ENCODE results near the gene PACS1. TPM values are rescaled to one million over a fixed set of nuclear protein-coding genes. Genes with fewer than 3 reads are reported as not detected.

PACS1 gene
- total and polyA plus RNA-seq, 7 experiments from 2014 or later, result 48.0 to 314 (median 210) TPM

- peak overlapping the region in 8 of 9 donors; percentile 4 to 90 (median 80) for H3K27ac Mint-ChIP-seq
- Histone ChIP-seq H3K9me3 (ENCODE audit: control insufficient read depth in 2 of 3, low read length in 3 of 3) (no peaks in the 10 kb centered on the region), H3K4me1 (ENCODE audit: control insufficient read depth in 2 of 2, insufficient read depth in 2 of 2, low read length in 2 of 2) (peaks cover 55 to 77% of the 10 kb centered on the region in 2 donors), H3K36me3 (ENCODE audit: control insufficient read depth in 2 of 3, insufficient read depth in 3 of 3, low read length in 3 of 3) (no peaks in the 10 kb centered on the region), H3K4me3 (ENCODE audit: low read length) (no peak overlapping the region), H3K27me3 (ENCODE audit: control insufficient read depth in 2 of 2, insufficient read depth in 2 of 2, low read length in 2 of 2) (no peaks in the 10 kb centered on the region), H3K27ac (ENCODE audit: low read depth, low read length) (peak overlapping the region; percentile 32)
- CTCF ChIA-PET, result interaction anchor here (0.8 to 3.2 kb wide), 8 partner anchors 13 to 267 kb away, joined by 3 to 13 read pairs (median 3); no protein-coding TSS in a partner anchor
- POLR2A ChIA-PET, result interaction anchor here (0.7 to 5.6 kb wide), 13 partner anchors 10 to 74 kb away, joined by 3 to 77 read pairs (median 3); partner anchors contain the start of genes PACS1 and SF3B2
- H3K27me3 Mint-ChIP-seq, result no peaks in the 10 kb centered on the region
- H3K36me3 Mint-ChIP-seq, result peaks cover 0 to 14% (median 3%) of the 10 kb centered on the region in 5 donors
- ATAC-seq, result no peak
- H3K4me3 Mint-ChIP-seq, result peak overlapping the region in 8 of 10 donors; percentile 51 to 81 (median 62)
- H3K4me1 Mint-ChIP-seq, result peaks cover 61 to 94% (median 86%) of the 10 kb centered on the region in 7 donors
- intact Hi-C loops (cut with micrococcal nuclease), result no loop called here
- no peaks in the 10 kb centered on the region for H3K9me3 Mint-ChIP-seq
- no peak for DNase-seq
Observed at GRCh38 chr11:66118847-66119246, 48.8 kb downstream of the PACS1 start.

DNA sequence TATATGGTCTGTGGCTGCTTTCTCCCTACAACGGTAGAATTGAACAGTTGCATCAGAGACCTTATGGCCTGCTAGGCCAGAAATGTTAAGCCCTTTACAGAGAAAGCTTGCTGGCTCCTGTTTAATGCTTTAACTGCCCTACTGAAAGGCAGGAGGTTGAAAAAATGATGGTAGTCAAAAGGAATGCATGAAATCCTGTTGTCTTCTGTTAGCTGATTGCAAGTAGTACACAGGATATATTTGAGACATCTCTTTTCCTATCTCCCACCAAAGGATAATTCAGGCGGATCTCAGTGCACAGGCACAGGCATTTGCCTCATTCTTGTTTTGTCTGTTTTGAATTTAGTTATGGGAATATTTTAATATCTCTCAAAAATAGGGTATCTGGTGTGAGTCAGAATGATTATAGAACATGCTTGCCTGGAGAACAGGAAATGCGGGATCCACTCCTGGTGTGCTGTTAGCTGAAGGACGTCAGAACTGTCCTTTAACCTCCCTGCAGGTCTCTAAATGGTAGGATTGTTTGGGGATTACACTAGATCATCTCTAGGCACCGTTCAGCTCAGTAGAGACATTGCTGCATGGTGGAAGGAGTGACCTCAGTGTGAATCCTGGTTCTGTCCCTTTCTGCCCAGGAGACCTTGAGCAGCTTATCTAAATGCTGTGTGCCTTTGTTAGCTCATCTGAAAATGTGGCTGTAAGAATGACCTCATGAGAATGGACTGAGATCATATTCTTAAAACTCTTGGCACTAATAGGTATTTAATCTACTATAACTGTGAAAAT, 49.5 kb downstream of the PACS1 start:
- peak overlapping the region; percentile 32 for H3K27ac ChIP-seq (ENCODE audit: low read depth, low read length)
- intact Hi-C loops (cut with micrococcal nuclease), result no loop called here
- H3K36me3 Mint-ChIP-seq, result peaks cover 0 to 14% (median 5%) of the 10 kb centered on the region in 5 donors
- H3K4me3 Mint-ChIP-seq, result peak overlapping the region in 7 of 10 donors; percentile 10 to 81 (median 60)
- ChIA-PET POLR2A (interaction anchor here (0.8 to 5.6 kb wide), 9 partner anchors 11 to 68 kb away, joined by 3 to 77 read pairs (median 5); partner anchors contain the start of genes PACS1 and SF3B2), CTCF (interaction anchor here (0.8 to 3.2 kb wide), 7 partner anchors 14 to 266 kb away, joined by 3 to 13 read pairs (median 3); no protein-coding TSS in a partner anchor)
- H3K9me3 Mint-ChIP-seq, result no peaks in the 10 kb centered on the region
- ATAC-seq, result no peak
- peak overlapping the region in 8 of 9 donors; percentile 53 to 90 (median 80) for H3K27ac Mint-ChIP-seq
- peaks cover 51 to 79% of the 10 kb centered on the region in 2 donors for H3K4me1 ChIP-seq (ENCODE audit: control insufficient read depth in 2 of 2, insufficient read depth in 2 of 2, low read length in 2 of 2)
- H3K9me3 ChIP-seq (ENCODE audit: control insufficient read depth in 2 of 3, low read length in 3 of 3), result no peaks in the 10 kb centered on the region
- peaks cover 63 to 94% (median 88%) of the 10 kb centered on the region in 7 donors for H3K4me1 Mint-ChIP-seq
- H3K27me3 Mint-ChIP-seq, result no peaks in the 10 kb centered on the region
- no peak for DNase-seq
- no peaks in the 10 kb centered on the region for H3K27me3 ChIP-seq (ENCODE audit: control insufficient read depth in 2 of 2, insufficient read depth in 2 of 2, low read length in 2 of 2)
- H3K4me3 ChIP-seq (ENCODE audit: low read length), result no peak overlapping the region
- no peaks in the 10 kb centered on the region for H3K36me3 ChIP-seq (ENCODE audit: control insufficient read depth in 2 of 3, insufficient read depth in 3 of 3, low read length in 3 of 3)

GRCh38 chr11:66121466-66121865, 51.4 kb downstream of the PACS1 start:
- no peak for DNase-seq
- H3K27me3 ChIP-seq (ENCODE audit: control insufficient read depth in 2 of 2, insufficient read depth in 2 of 2, low read length in 2 of 2), result no peaks in the 10 kb centered on the region
- Mint-ChIP-seq H3K4me3 (peak overlapping the region in 5 of 10 donors; percentile 21 to 76 (median 29)), H3K4me1 (peaks cover 56 to 94% (median 88%) of the 10 kb centered on the region in 7 donors), H3K9me3 (no peaks in the 10 kb centered on the region), H3K27me3 (no peaks in the 10 kb centered on the region), H3K36me3 (peaks cover 0 to 14% (median 5%) of the 10 kb centered on the region in 5 donors), H3K27ac (peak overlapping the region in 7 of 9 donors; percentile 16 to 82 (median 63))
- ATAC-seq, result no peak
- no peak overlapping the region for H3K4me3 ChIP-seq (ENCODE audit: low read length)
- H3K27ac ChIP-seq (ENCODE audit: low read depth, low read length), result no peak overlapping the region
- peaks cover 46 to 79% of the 10 kb centered on the region in 2 donors for H3K4me1 ChIP-seq (ENCODE audit: control insufficient read depth in 2 of 2, insufficient read depth in 2 of 2, low read length in 2 of 2)
- intact Hi-C loops (cut with micrococcal nuclease), result no loop called here
- POLR2A ChIA-PET, result interaction anchor here (0.7 to 1.4 kb wide), 7 partner anchors 13 to 168 kb away, joined by 3 to 9 read pairs (median 4); partner anchors contain the start of genes PACS1, SF3B2 and YIF1A
- CTCF ChIA-PET, result interaction anchor here (0.8 kb wide), 1 partner anchor 18 kb away, joined by 3 read pairs; no protein-coding TSS in a partner anchor
- no peaks in the 10 kb centered on the region for H3K36me3 ChIP-seq (ENCODE audit: control insufficient read depth in 2 of 3, insufficient read depth in 3 of 3, low read length in 3 of 3)
- H3K9me3 ChIP-seq (ENCODE audit: control insufficient read depth in 2 of 3, low read length in 3 of 3), result no peaks in the 10 kb centered on the region

DNA sequence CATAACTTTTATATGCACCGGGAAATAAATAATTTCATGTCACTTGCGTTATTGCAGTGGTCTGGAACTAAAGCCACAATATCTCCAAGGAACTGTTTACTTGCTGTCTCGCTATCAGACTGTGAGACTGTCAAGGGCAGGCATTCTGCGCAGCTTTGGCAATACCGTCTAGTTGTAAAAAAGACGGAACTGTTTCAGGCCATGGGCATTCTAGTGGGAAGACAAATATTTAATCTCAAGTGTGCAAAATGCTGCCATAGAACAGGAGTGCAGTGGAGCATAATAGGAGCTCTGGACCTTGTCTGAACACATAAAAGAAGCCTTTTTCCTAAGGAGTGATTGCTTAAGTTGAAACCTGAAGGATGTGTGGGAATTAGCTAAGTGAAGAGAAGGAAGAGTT, 53.8 kb downstream of the PACS1 start:
- H3K9me3 ChIP-seq (ENCODE audit: control insufficient read depth in 2 of 3, low read length in 3 of 3), result no peaks in the 10 kb centered on the region
- no peak overlapping the region for H3K27ac ChIP-seq (ENCODE audit: low read depth, low read length)
- intact Hi-C loops (cut with micrococcal nuclease), result no loop called here
- ATAC-seq, result no peak
- H3K4me1 Mint-ChIP-seq, result peaks cover 50 to 92% (median 86%) of the 10 kb centered on the region in 7 donors
- no peak for DNase-seq
- ChIA-PET CTCF (interaction anchor here (0.6 to 1.0 kb wide), 2 partner anchors 9 to 285 kb away, joined by 3 read pairs; no protein-coding TSS in a partner anchor), POLR2A (interaction anchor here (0.7 to 4.1 kb wide), 5 partner anchors 10 to 227 kb away, joined by 3 to 31 read pairs (median 6); no protein-coding TSS in a partner anchor)
- no peak overlapping the region for H3K4me3 ChIP-seq (ENCODE audit: low read length)
- no peaks in the 10 kb centered on the region for H3K36me3 ChIP-seq (ENCODE audit: control insufficient read depth in 2 of 3, insufficient read depth in 3 of 3, low read length in 3 of 3)
- peaks cover 32 to 73% of the 10 kb centered on the region in 2 donors for H3K4me1 ChIP-seq (ENCODE audit: control insufficient read depth in 2 of 2, insufficient read depth in 2 of 2, low read length in 2 of 2)
- H3K4me3 Mint-ChIP-seq, result peak overlapping the region in 1 of 10 donors; percentile 75
- H3K27ac Mint-ChIP-seq, result peak overlapping the region in 7 of 9 donors; percentile 24 to 100 (median 97)
- H3K27me3 ChIP-seq (ENCODE audit: control insufficient read depth in 2 of 2, insufficient read depth in 2 of 2, low read length in 2 of 2), result no peaks in the 10 kb centered on the region
- no peaks in the 10 kb centered on the region for H3K9me3 Mint-ChIP-seq
- peaks cover 0 to 14% (median 7%) of the 10 kb centered on the region in 5 donors for H3K36me3 Mint-ChIP-seq
- no peaks in the 10 kb centered on the region for H3K27me3 Mint-ChIP-seq

GRCh38 chr11:66124564-66124963, 54.5 kb downstream of the PACS1 start:
- ChIA-PET POLR2A (interaction anchor here (0.9 to 4.1 kb wide), 7 partner anchors 9 to 56 kb away, joined by 3 to 31 read pairs (median 6); no protein-coding TSS in a partner anchor), CTCF (interaction anchor here (1.0 kb wide), 1 partner anchor 9 kb away, joined by 3 read pairs; no protein-coding TSS in a partner anchor)
- DNase-seq (no peak), ATAC-seq (no peak)
- H3K4me1 Mint-ChIP-seq, result peaks cover 48 to 89% (median 84%) of the 10 kb centered on the region in 7 donors
- H3K4me3 Mint-ChIP-seq, result peak overlapping the region in 5 of 10 donors; percentile 2 to 75 (median 46)
- Histone ChIP-seq H3K9me3 (ENCODE audit: control insufficient read depth in 2 of 3, low read length in 3 of 3) (no peaks in the 10 kb centered on the region), H3K27me3 (ENCODE audit: control insufficient read depth in 2 of 2, insufficient read depth in 2 of 2, low read length in 2 of 2) (no peaks in the 10 kb centered on the region), H3K27ac (ENCODE audit: low read depth, low read length) (no peak overlapping the region), H3K36me3 (ENCODE audit: control insufficient read depth in 2 of 3, insufficient read depth in 3 of 3, low read length in 3 of 3) (no peaks in the 10 kb centered on the region), H3K4me3 (ENCODE audit: low read length) (no peak overlapping the region), H3K4me1 (ENCODE audit: control insufficient read depth in 2 of 2, insufficient read depth in 2 of 2, low read length in 2 of 2) (peaks cover 28 to 68% of the 10 kb centered on the region in 2 donors)
- intact Hi-C loops (cut with micrococcal nuclease), result no loop called here
- peaks cover 0 to 14% (median 6%) of the 10 kb centered on the region in 5 donors for H3K36me3 Mint-ChIP-seq
- peak overlapping the region; percentile 24 to 100 (median 97) for H3K27ac Mint-ChIP-seq
- H3K27me3 Mint-ChIP-seq, result no peaks in the 10 kb centered on the region
- no peaks in the 10 kb centered on the region for H3K9me3 Mint-ChIP-seq

DNA sequence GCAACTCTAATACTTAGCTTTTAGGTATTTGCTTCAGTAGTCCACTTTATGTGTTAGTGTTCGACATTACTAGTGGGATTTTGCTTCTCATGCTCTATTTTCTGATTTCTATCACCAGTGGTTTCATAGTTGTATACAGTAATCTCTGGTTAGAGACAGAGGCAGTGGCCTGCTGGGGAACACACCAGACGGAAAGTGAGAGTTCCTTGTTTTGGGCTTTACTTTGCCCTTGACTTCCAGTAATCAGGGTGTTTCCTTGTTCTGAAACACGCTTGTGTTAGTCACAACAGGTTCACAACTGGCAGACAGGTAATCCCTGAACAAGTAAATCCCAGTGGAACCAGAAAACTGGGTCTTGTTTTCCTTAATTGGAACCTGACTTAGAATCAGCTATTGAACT, 56.0 kb downstream of the PACS1 start:
- ChIA-PET POLR2A (interaction anchor here (0.6 to 4.1 kb wide), 16 partner anchors 8 to 407 kb away, joined by 3 to 31 read pairs (median 6); partner anchors contain the start of gene SF3B2), CTCF (interaction anchor here (0.6 to 2.5 kb wide), 11 partner anchors 7 to 255 kb away, joined by 3 to 10 read pairs (median 4); partner anchors contain the start of gene PACS1)
- Mint-ChIP-seq H3K4me1 (peaks cover 48 to 89% (median 84%) of the 10 kb centered on the region in 7 donors), H3K36me3 (peaks cover 0 to 14% (median 6%) of the 10 kb centered on the region in 5 donors), H3K27ac (peak overlapping the region; percentile 82 to 100 (median 97)), H3K27me3 (no peaks in the 10 kb centered on the region), H3K9me3 (no peaks in the 10 kb centered on the region), H3K4me3 (peak overlapping the region; percentile 33 to 88 (median 75))
- no peaks in the 10 kb centered on the region for H3K27me3 ChIP-seq (ENCODE audit: control insufficient read depth in 2 of 2, insufficient read depth in 2 of 2, low read length in 2 of 2)
- intact Hi-C loops (cut with micrococcal nuclease), result loop anchor here (1.0 to 2.0 kb wide), 5 partner anchors 8 to 57 kb away; no protein-coding TSS in a partner anchor
- no peak overlapping the region for H3K4me3 ChIP-seq (ENCODE audit: low read length)
- H3K27ac ChIP-seq (ENCODE audit: low read depth, low read length), result peak overlapping the region; percentile 74
- H3K4me1 ChIP-seq (ENCODE audit: control insufficient read depth in 2 of 2, insufficient read depth in 2 of 2, low read length in 2 of 2), result peaks cover 21 to 66% of the 10 kb centered on the region in 2 donors
- ATAC-seq, result peak; percentile 44
- H3K36me3 ChIP-seq (ENCODE audit: control insufficient read depth in 2 of 3, insufficient read depth in 3 of 3, low read length in 3 of 3), result no peaks in the 10 kb centered on the region
- no peak for DNase-seq
- no peaks in the 10 kb centered on the region for H3K9me3 ChIP-seq (ENCODE audit: control insufficient read depth in 2 of 3, low read length in 3 of 3)

Data from naive thymus-derived CD4-positive, alpha-beta T cell (primary cell).